Osteoblast (primary cell): Measurements from ENCODE around the gene FAM181A. TPM values are rescaled to one million over a fixed set of nuclear protein-coding genes. Genes with fewer than 3 reads are reported as not detected.

Experiments
- DNase-seq: peaks from one replicate; pipeline ENCODE4 v3.0.0; 2011; ENCODE audit warnings: low spot score, mixed read lengths; ENCODE audit not compliant: insufficient read length; ENCODE audit errors: missing footprints
- H2AFZ ChIP-seq: 2 replicates; pipeline ENCODE4 v1.6.0; 2011; ENCODE audit warnings: mild to moderate bottlenecking, low read length
- H3K27ac ChIP-seq: 2 replicates; pipeline ENCODE4 v1.5.1; 2011; ENCODE audit warnings: mild to moderate bottlenecking, low read depth, low read length, moderate library complexity
- H3K27me3 ChIP-seq: 2 replicates; pipeline ENCODE4 v1.6.0; 2012; ENCODE audit warnings: mild to moderate bottlenecking, control low read depth, inconsistent platforms, low read length, moderate library complexity; ENCODE audit not compliant: insufficient read depth
- H3K36me3 ChIP-seq: 2 replicates; pipeline ENCODE4 v1.5.1; 2011; ENCODE audit warnings: mild to moderate bottlenecking, low read length, control low read depth, moderate library complexity; ENCODE audit not compliant: insufficient read depth
- H3K4me1 ChIP-seq: 2 replicates; pipeline ENCODE4 v1.5.1; 2011; ENCODE audit warnings: mild to moderate bottlenecking, low read length, control low read depth, moderate library complexity; ENCODE audit not compliant: insufficient read depth
- H3K4me2 ChIP-seq: 2 replicates; pipeline ENCODE4 v1.6.0; 2011; ENCODE audit warnings: mild to moderate bottlenecking, low read length; ENCODE audit not compliant: insufficient read depth
- H3K4me3 ChIP-seq: fragments of 200-600 bp; sonication (generic); 3 replicates; pipeline ENCODE4 v1.5.1; 2012; ENCODE audit warnings: mild to moderate bottlenecking, low read length, inconsistent platforms; ENCODE audit not compliant: insufficient read depth
- H3K79me2 ChIP-seq: 2 replicates; pipeline ENCODE4 v1.6.0; 2012; ENCODE audit warnings: mild to moderate bottlenecking, low read length, control low read depth, inconsistent platforms; ENCODE audit not compliant: insufficient read depth
- H3K9me3 ChIP-seq: 2 replicates; pipeline ENCODE4 v1.5.1; 2011; ENCODE audit warnings: low read depth, low read length, control low read depth
- H4K20me1 ChIP-seq: 2 replicates; pipeline ENCODE4 v1.6.0; 2012; ENCODE audit warnings: mild to moderate bottlenecking, low read length, control low read depth; ENCODE audit not compliant: insufficient read depth
- CTCF ChIP-seq: IDR thresholded peaks from 2 replicates; pipeline ENCODE4 v1.5.1; 2011; ENCODE audit warnings: mild to moderate bottlenecking, low read depth, low read length, moderate library complexity; ENCODE audit errors: extremely low read depth
- total RNA-seq: library from RNA; depleted of rRNA; stranded (reverse); fragments of >200 nt; gene quantifications from 2 replicates; pipeline ENCODE4 v1.2.3, GENCODE V29; 2012

Gene FAM181A
- total RNA-seq, 1 donor, result not detected

DNA sequence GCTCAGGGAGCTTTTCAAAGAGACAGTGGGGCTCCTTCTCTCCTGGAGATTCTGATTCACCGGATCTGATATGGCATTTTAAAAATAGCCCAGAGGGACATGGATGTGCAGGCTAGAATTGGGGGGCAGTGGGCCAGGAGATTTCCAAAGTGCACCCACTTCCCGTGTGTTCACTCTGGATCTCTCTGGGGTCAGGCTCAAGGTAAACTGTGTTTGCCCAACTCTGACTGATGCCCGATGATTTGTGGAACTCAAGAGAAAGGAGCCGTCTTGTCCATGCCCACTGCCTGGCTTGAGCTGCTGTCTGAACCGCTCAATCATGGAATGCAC lies 17.9 kb downstream of the FAM181A start:
- Histone ChIP-seq H4K20me1 (no peaks in the 10 kb centered on the region), H3K4me2 (no peak overlapping the region), H3K9me3 (no peaks in the 10 kb centered on the region), H3K36me3 (no peaks in the 10 kb centered on the region), H3K27ac (no peak overlapping the region), H3K4me3 (no peak overlapping the region), H3K4me1 (peaks cover 6% of the 10 kb centered on the region), H2AFZ (no peak overlapping the region), H3K27me3 (peaks cover 2% of the 10 kb centered on the region), H3K79me2 (no peaks in the 10 kb centered on the region)
- DNase-seq, result no peak
- no peak for TF ChIP-seq CTCF

DNA sequence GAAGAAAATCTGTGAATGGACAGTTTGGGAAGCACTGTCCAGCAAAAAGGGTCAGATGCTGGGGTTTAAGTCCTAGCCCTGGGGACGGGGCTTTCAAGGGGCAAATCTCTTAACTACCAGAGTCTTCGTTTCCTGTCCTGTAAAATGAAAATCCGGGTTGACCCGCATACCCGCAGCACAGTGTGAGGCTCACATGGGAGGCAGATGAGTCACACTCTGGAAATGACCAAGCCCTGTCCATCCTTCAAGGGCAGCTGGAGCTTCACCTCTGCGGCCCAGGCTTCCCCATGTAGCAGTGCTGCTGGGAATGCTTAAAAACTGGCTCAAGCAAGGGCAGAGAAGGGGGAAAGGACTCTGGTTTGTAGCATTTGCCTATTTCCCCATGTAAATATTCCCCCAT lies 19.0 kb downstream of the FAM181A start:
- Histone ChIP-seq H3K4me3 (no peak overlapping the region), H4K20me1 (no peaks in the 10 kb centered on the region), H2AFZ (no peak overlapping the region), H3K4me2 (no peak overlapping the region), H3K9me3 (no peaks in the 10 kb centered on the region), H3K36me3 (no peaks in the 10 kb centered on the region), H3K27ac (no peak overlapping the region), H3K27me3 (peaks cover 2% of the 10 kb centered on the region), H3K4me1 (peaks cover 6% of the 10 kb centered on the region), H3K79me2 (no peaks in the 10 kb centered on the region)
- no peak for TF ChIP-seq CTCF
- peak; percentile 89 for DNase-seq

DNA sequence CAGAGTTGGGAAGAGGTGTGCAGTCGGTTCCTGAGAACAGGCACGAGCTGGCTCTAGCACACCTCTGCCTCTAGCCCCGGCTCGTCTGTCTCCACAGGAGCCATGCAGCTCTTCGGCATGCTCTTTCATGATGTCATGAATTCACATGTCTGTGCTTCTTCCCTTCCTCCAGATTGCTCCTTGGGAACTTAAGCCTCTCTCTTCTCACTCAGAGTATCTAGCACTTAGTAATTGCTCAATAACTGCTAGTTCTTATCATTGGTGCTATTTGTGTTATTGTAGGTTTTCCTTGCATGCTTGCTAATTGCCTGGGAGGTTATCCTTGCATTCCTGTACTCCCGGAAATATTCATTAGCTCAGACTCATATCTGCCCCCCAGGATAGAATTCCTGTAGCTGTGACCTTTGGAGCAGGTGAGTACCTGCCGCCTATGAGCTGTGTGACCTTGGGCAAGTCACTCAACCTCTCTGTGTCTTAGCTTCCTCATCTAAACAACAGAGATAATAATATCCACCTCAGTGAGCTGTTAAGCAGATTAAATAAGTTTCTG lies 19.5 kb downstream of the FAM181A start:
- Histone ChIP-seq H3K27ac (no peak overlapping the region), H3K27me3 (peaks cover 5% of the 10 kb centered on the region), H3K4me2 (no peak overlapping the region), H4K20me1 (no peaks in the 10 kb centered on the region), H2AFZ (no peak overlapping the region), H3K36me3 (no peaks in the 10 kb centered on the region), H3K4me1 (peaks cover 5% of the 10 kb centered on the region), H3K79me2 (no peaks in the 10 kb centered on the region), H3K4me3 (no peak overlapping the region), H3K9me3 (no peaks in the 10 kb centered on the region)
- DNase-seq, result peak; percentile 86
- TF ChIP-seq CTCF, result no peak

- Histone ChIP-seq H3K4me1 (no peaks in the 10 kb centered on the region), H3K4me3 (no peak overlapping the region), H3K36me3 (no peaks in the 10 kb centered on the region), H3K79me2 (no peaks in the 10 kb centered on the region), H3K4me2 (no peak overlapping the region), H3K27me3 (peaks cover 6% of the 10 kb centered on the region), H3K9me3 (no peaks in the 10 kb centered on the region), H2AFZ (no peak overlapping the region), H4K20me1 (no peaks in the 10 kb centered on the region), H3K27ac (no peak overlapping the region)
- DNase-seq, result no peak
- TF ChIP-seq CTCF, result no peak
Observed at GRCh38 chr14:93947282-93947681, 20.1 kb downstream of the FAM181A start.
